H9 (cell line): ENCODE data around the gene AFF4. TPM values are rescaled to one million over a fixed set of nuclear protein-coding genes. Genes with fewer than 3 reads are reported as not detected.
A peak's percentile ranks its signal among the peaks of the same experiment; 100 is the strongest.

Source experiments
- DNase-seq: peaks from one replicate; pipeline ENCODE4 v3.0.0-alpha.2; 2017
- H2AFZ ChIP-seq: one replicate; pipeline ENCODE4 v1.6.1; 2013; ENCODE audit warnings: mild to moderate bottlenecking, low read length, control low read depth, moderate library complexity
- H2AK5ac ChIP-seq: 2 replicates; pipeline ENCODE4 v1.6.1; 2013; ENCODE audit warnings: low read length, control low read depth, mixed read lengths; ENCODE audit not compliant: insufficient read length
- H2BK120ac ChIP-seq: one replicate; pipeline ENCODE4 v1.6.1; 2013; ENCODE audit warnings: low read depth, mild to moderate bottlenecking, low read length, control low read depth, inconsistent platforms; ENCODE audit not compliant: poor library complexity, severe bottlenecking
- H2BK12ac ChIP-seq: 2 replicates; pipeline ENCODE4 v1.6.1; 2013; ENCODE audit warnings: low read length, control low read depth, mixed read lengths, low read depth; ENCODE audit not compliant: insufficient read length
- H2BK15ac ChIP-seq: 2 replicates; pipeline ENCODE4 v1.6.1; 2013; ENCODE audit warnings: low read depth, low read length, control low read depth
- H2BK20ac ChIP-seq: one replicate; pipeline ENCODE4 v1.6.1; 2013; ENCODE audit warnings: low read depth, mild to moderate bottlenecking, low read length, control low read depth, inconsistent platforms; ENCODE audit not compliant: poor library complexity, severe bottlenecking
- H2BK5ac ChIP-seq: 2 replicates; pipeline ENCODE4 v1.6.1; 2013; ENCODE audit warnings: low read length, control low read depth, mixed read lengths; ENCODE audit not compliant: insufficient read length
- H3K14ac ChIP-seq: 2 replicates; pipeline ENCODE4 v1.6.1; 2013; ENCODE audit warnings: low read length, control low read depth; ENCODE audit not compliant: insufficient read depth
- H3K18ac ChIP-seq: 2 replicates; pipeline ENCODE4 v1.6.1; 2013; ENCODE audit warnings: low read depth, mild to moderate bottlenecking, mixed read lengths, low read length, control low read depth; ENCODE audit not compliant: insufficient read length
- H3K23ac ChIP-seq: 2 replicates; pipeline ENCODE4 v1.6.1; 2013; ENCODE audit warnings: low read length, control low read depth, mixed read lengths, low read depth; ENCODE audit not compliant: insufficient read length
- H3K23me2 ChIP-seq: 2 replicates; pipeline ENCODE4 v1.6.1; 2013; ENCODE audit warnings: low read depth, mild to moderate bottlenecking, mixed read lengths, low read length, control low read depth; ENCODE audit not compliant: insufficient read length, poor library complexity, severe bottlenecking
- H3K27ac ChIP-seq: 2 replicates; pipeline ENCODE4 v1.5.1; 2013; ENCODE audit warnings: low read length, control low read depth, mixed read lengths, low read depth; ENCODE audit not compliant: insufficient read length
- H3K27me3 ChIP-seq: 2 replicates; pipeline ENCODE4 v1.6.1; 2013; ENCODE audit warnings: low read length, control low read depth, inconsistent platforms; ENCODE audit not compliant: insufficient read depth
- H3K4ac ChIP-seq: 2 replicates; pipeline ENCODE4 v1.6.1; 2013; ENCODE audit warnings: low read depth, mild to moderate bottlenecking, control low read depth, inconsistent platforms, low read length, moderate library complexity
- H3K4me1 ChIP-seq: 2 replicates; pipeline ENCODE4 v1.6.1; 2013; ENCODE audit warnings: low read length, control low read depth, inconsistent platforms; ENCODE audit not compliant: insufficient read depth
- H3K4me2 ChIP-seq: 2 replicates; pipeline ENCODE4 v1.6.1; 2013; ENCODE audit warnings: low read length, control low read depth, mixed read lengths; ENCODE audit not compliant: insufficient read length, insufficient read depth
- H3K56ac ChIP-seq: 2 replicates; pipeline ENCODE4 v1.6.1; 2013; ENCODE audit warnings: low read depth, mild to moderate bottlenecking, mixed read lengths, low read length, control low read depth; ENCODE audit not compliant: insufficient read length
- H3K79me1 ChIP-seq: 2 replicates; pipeline ENCODE4 v1.6.1; 2013; ENCODE audit warnings: low read depth, mild to moderate bottlenecking, moderate library complexity, low read length, control low read depth, inconsistent platforms; ENCODE audit not compliant: insufficient read depth, poor library complexity, severe bottlenecking
- H3K79me2 ChIP-seq: 2 replicates; pipeline ENCODE4 v1.6.1; 2013; ENCODE audit warnings: low read length, control low read depth, inconsistent platforms; ENCODE audit not compliant: insufficient read depth
- H3K9ac ChIP-seq: 2 replicates; pipeline ENCODE4 v1.6.1; 2013; ENCODE audit warnings: low read length, control low read depth, mixed read lengths; ENCODE audit not compliant: insufficient read length; ENCODE audit errors: extremely low read depth
- H3K9me3 ChIP-seq: one replicate; pipeline ENCODE4 v1.6.1; 2013; ENCODE audit warnings: low read depth, low read length, inconsistent platforms; ENCODE audit not compliant: control insufficient read depth
- H3T11ph ChIP-seq: one replicate; pipeline ENCODE4 v1.6.1; 2013; ENCODE audit warnings: mild to moderate bottlenecking, low read length, control low read depth, inconsistent platforms
- H4K20me1 ChIP-seq: one replicate; pipeline ENCODE4 v1.6.1; 2013; ENCODE audit not compliant: control insufficient read depth, insufficient read length, insufficient read depth
- H4K5ac ChIP-seq: 2 replicates; pipeline ENCODE4 v1.6.1; 2013; ENCODE audit warnings: low read depth, mild to moderate bottlenecking, mixed read lengths, low read length, control low read depth; ENCODE audit not compliant: insufficient read length
- H4K8ac ChIP-seq: replicated peaks from 2 replicates; pipeline ENCODE4 v1.6.1; 2013; ENCODE audit warnings: low read length, control low read depth, mixed read lengths, low read depth; ENCODE audit not compliant: insufficient read length
- H4K91ac ChIP-seq: 2 replicates; pipeline ENCODE4 v1.6.1; 2013; ENCODE audit warnings: low read depth, mild to moderate bottlenecking, moderate library complexity, mixed read lengths, low read length, control low read depth; ENCODE audit not compliant: insufficient read length
- H3K27ac Mint-ChIP-seq, 3 experiments: 2 replicates in 2 of 3; 3 replicates in 1 of 3; pipeline ENCODE4 v1.8.0; 2020 to 2021; ENCODE audit warnings: mixed read lengths in 3 of 3, mild to moderate bottlenecking in 1 of 3, moderate library complexity in 1 of 3
- H3K27me3 Mint-ChIP-seq: 2 replicates; pipeline ENCODE4 v1.8.0; 2021; ENCODE audit warnings: low read depth, mild to moderate bottlenecking, moderate library complexity, mixed read lengths
- H3K36me3 Mint-ChIP-seq, 3 experiments: 2 replicates in 2 of 3; 3 replicates in 1 of 3; pipeline ENCODE4 v1.8.0; 2020 to 2021; ENCODE audit warnings: low read depth in 3 of 3, mixed read lengths in 3 of 3; ENCODE audit not compliant: insufficient read depth in 1 of 3
- H3K4me1 Mint-ChIP-seq, 2 experiments: 2 replicates each; pipeline ENCODE4 v1.8.0; 2020; ENCODE audit warnings: mixed read lengths in 2 of 2
- H3K4me3 Mint-ChIP-seq, 2 experiments: 2 replicates in 1 of 2; 3 replicates in 1 of 2; pipeline ENCODE4 v1.8.0; 2020 to 2021; ENCODE audit warnings: mild to moderate bottlenecking in 2 of 2, mixed read lengths in 2 of 2, moderate library complexity in 1 of 2
- H3K9me3 Mint-ChIP-seq, 2 experiments: 2 replicates in 1 of 2; 3 replicates in 1 of 2; pipeline ENCODE4 v1.8.0; 2020; ENCODE audit warnings: mild to moderate bottlenecking in 2 of 2, mixed read lengths in 2 of 2, moderate library complexity in 1 of 2
- WGBS: extraction: QIAGEN DNeasy Blood & Tissue Kit; methylation state at CpG from one replicate; pipeline ENCODE4 v1.1.7; 2013; ENCODE audit warnings: missing lambda C conversion rate, low lambda C conversion rate, mixed read lengths; ENCODE audit not compliant: insufficient read length; ENCODE audit errors: extremely low coverage; 5-methylcytosine and 5-hydroxymethylcytosine counted together
- total RNA-seq: library from RNA; stranded (reverse); gene quantifications from 2 replicates; pipeline ENCODE4 v1.2.1, GENCODE V29; 2021
- TF ChIP-seq, protein P1 (sequence below): fragments of 200-600 bp; sonication (generic); conservative IDR thresholded peaks from 3 replicates; pipeline ENCODE4 v1.8.0; 2021; ENCODE audit warnings: antibody characterized with exemption, mild to moderate bottlenecking

AFF4 gene
- total RNA-seq, 1 experiment from 2014 or later: 73.2 TPM

DNA sequence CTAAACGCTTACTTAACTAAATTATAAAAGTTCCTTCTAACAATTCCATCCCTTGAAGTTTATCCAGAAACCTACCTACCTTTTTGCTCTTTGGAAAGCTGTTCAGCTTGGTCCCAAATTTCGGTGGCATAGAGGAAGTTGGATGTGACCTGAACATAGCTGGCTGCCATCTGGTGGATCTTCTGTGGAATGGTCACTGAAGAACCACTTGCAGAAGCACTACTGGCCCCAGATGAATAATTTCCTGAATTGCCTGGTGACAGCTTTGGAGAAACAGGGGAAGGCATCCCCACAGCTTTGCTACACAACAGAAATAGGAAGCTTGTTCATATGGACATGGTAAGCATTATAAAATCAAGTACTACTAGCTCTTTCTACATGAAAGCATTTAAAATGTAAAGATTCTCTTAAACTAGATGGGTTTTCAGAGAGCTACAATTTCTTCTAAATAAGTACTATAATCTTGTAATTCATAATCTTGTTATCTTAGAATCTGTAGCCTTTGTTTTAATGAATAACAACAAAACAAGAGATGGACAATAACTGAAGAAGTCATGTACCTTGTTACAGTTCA is 80.1 kb downstream of the AFF4 start:
- H2AK5ac ChIP-seq: no peak overlapping the region
- H2BK120ac ChIP-seq: no peak overlapping the region
- Mint-ChIP-seq H3K9me3 (no peaks in the 10 kb centered on the region), H3K27ac (no peak overlapping the region), H3K36me3 (peaks cover 23 to 83% (median 82%) of the 10 kb centered on the region in 3 experiments; a peak in 6 of 7 replicates), H3K4me1 (peaks cover 0 to 2% of the 10 kb centered on the region in 2 experiments; a peak in 1 of 4 replicates), H3K27me3 (no peaks in the 10 kb centered on the region), H3K4me3 (no peak overlapping the region)
- TF ChIP-seq, protein P1, sequence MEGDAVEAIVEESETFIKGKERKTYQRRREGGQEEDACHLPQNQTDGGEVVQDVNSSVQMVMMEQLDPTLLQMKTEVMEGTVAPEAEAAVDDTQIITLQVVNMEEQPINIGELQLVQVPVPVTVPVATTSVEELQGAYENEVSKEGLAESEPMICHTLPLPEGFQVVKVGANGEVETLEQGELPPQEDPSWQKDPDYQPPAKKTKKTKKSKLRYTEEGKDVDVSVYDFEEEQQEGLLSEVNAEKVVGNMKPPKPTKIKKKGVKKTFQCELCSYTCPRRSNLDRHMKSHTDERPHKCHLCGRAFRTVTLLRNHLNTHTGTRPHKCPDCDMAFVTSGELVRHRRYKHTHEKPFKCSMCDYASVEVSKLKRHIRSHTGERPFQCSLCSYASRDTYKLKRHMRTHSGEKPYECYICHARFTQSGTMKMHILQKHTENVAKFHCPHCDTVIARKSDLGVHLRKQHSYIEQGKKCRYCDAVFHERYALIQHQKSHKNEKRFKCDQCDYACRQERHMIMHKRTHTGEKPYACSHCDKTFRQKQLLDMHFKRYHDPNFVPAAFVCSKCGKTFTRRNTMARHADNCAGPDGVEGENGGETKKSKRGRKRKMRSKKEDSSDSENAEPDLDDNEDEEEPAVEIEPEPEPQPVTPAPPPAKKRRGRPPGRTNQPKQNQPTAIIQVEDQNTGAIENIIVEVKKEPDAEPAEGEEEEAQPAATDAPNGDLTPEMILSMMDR: peak; percentile 70
- no peak overlapping the region for H3K23ac ChIP-seq
- 100% methylated on average over 1 of the region's 2 CpGs for WGBS
- H3K4me1 ChIP-seq: no peaks in the 10 kb centered on the region
- no peaks in the 10 kb centered on the region for H4K20me1 ChIP-seq
- H3K79me2 ChIP-seq: no peaks in the 10 kb centered on the region
- no peak overlapping the region for H4K5ac ChIP-seq
- no peak overlapping the region for H2BK20ac ChIP-seq
- no peak overlapping the region for H3K4me2 ChIP-seq
- no peak overlapping the region for H2BK12ac ChIP-seq
- H3K9ac ChIP-seq: no peak overlapping the region
- no peak overlapping the region for H3K56ac ChIP-seq
- H3K18ac ChIP-seq: no peak overlapping the region
- no peak overlapping the region for H3K14ac ChIP-seq
- no peak overlapping the region for H4K8ac ChIP-seq
- no peaks in the 10 kb centered on the region for H3K9me3 ChIP-seq
- H3K79me1 ChIP-seq: no peaks in the 10 kb centered on the region
- no peak overlapping the region for H2BK5ac ChIP-seq
- no peak overlapping the region for H3K4ac ChIP-seq
- H3K27me3 ChIP-seq: no peaks in the 10 kb centered on the region
- H3K23me2 ChIP-seq: no peaks in the 10 kb centered on the region
- H2AFZ ChIP-seq: no peak overlapping the region
- H3T11ph ChIP-seq: no peak overlapping the region
- H4K91ac ChIP-seq: no peak overlapping the region
- H3K27ac ChIP-seq: no peak overlapping the region
- H2BK15ac ChIP-seq: no peak overlapping the region
- DNase-seq: peak; percentile 40
